Naive B cell (primary cell): ENCODE results near the gene CBX1. TPM values are rescaled to one million over a fixed set of nuclear protein-coding genes. Genes with fewer than 3 reads are reported as not detected.

Experiments used
- polyA plus RNA-seq, 6 donors: library from polyadenylated mRNA; unstranded; fragments of 300-500 nt; fragmentation: Illumina TruSeq; gene quantifications; one replicate each; pipeline ENCODE4 v1.2.3, GENCODE V29; 2021; ENCODE audit warnings: low read depth in 6 of 6

Gene CBX1
- polyA plus RNA-seq, 6 donors from 2014 or later = 12.9 to 30.8 (median 24.5) TPM

Other genes starting within 250 kb of the CBX1 start
- gene SP2, start 205.2 kb downstream of the CBX1 start, polyA plus RNA-seq = 10 to 100 TPM in 2 of 6 donors, 1 to 10 TPM in 4; 2.2 to 17.1 (median 9.4) TPM
- gene PNPO, start 159.9 kb downstream of the CBX1 start, polyA plus RNA-seq = 10 to 100 TPM in 5 of 6 donors, 1 to 10 TPM in 1; 8.3 to 22.0 (median 15.8) TPM
- under 1 TPM in 1 of 6 donors, not detected in 5; 0.25 TPM for gene PRR15L, start 143.6 kb downstream of the CBX1 start, polyA plus RNA-seq
- 10 to 100 TPM; 69.7 to 87.5 (median 84.0) TPM for gene CDK5RAP3, start 130.4 kb downstream of the CBX1 start, polyA plus RNA-seq
- gene COPZ2, start 63.7 kb downstream of the CBX1 start, polyA plus RNA-seq = 1 to 10 TPM in 4 of 6 donors, under 1 TPM in 1, not detected in 1; 0.81 to 2.5 (median 1.6) TPM
- 10 to 100 TPM in 1 of 6 donors, 1 to 10 TPM in 5; 1.3 to 10.5 (median 6.7) TPM for gene NFE2L1, start 53.1 kb downstream of the CBX1 start, polyA plus RNA-seq
- gene SNX11, start 6.3 kb upstream of the CBX1 start, polyA plus RNA-seq = 10 to 100 TPM; 31.9 to 59.4 (median 38.3) TPM